PFSK-1 (cell line): ENCODE data around the gene UGT8.

Experiments
- POLR2AphosphoS5 ChIP-seq: IDR thresholded peaks from 2 replicates; pipeline ENCODE4 v1.6.1; 2012; ENCODE audit warnings: low read depth, mild to moderate bottlenecking, control low read depth, low read length, moderate library complexity
- TAF1 ChIP-seq: IDR thresholded peaks from 2 replicates; pipeline ENCODE4 v1.6.1; 2012; ENCODE audit warnings: low read length, control low read depth, borderline replicate concordance; ENCODE audit not compliant: insufficient read depth
- TF ChIP-seq, protein P1 (sequence below), 2 experiments: IDR thresholded peaks; 2 replicates each; pipeline versions ENCODE4 v1.6.1 to v1.8.0; 2011 to 2012; ENCODE audit warnings: low read depth in 2 of 2, low read length in 2 of 2, control low read depth in 1 of 2, inconsistent platforms in 1 of 2, mild to moderate bottlenecking in 1 of 2, moderate library complexity in 1 of 2; ENCODE audit not compliant: insufficient read depth in 1 of 2

GRCh38 chr4:114562176-114562904 is 36.3 kb upstream of the UGT8 start:
- TF ChIP-seq, protein P1, sequence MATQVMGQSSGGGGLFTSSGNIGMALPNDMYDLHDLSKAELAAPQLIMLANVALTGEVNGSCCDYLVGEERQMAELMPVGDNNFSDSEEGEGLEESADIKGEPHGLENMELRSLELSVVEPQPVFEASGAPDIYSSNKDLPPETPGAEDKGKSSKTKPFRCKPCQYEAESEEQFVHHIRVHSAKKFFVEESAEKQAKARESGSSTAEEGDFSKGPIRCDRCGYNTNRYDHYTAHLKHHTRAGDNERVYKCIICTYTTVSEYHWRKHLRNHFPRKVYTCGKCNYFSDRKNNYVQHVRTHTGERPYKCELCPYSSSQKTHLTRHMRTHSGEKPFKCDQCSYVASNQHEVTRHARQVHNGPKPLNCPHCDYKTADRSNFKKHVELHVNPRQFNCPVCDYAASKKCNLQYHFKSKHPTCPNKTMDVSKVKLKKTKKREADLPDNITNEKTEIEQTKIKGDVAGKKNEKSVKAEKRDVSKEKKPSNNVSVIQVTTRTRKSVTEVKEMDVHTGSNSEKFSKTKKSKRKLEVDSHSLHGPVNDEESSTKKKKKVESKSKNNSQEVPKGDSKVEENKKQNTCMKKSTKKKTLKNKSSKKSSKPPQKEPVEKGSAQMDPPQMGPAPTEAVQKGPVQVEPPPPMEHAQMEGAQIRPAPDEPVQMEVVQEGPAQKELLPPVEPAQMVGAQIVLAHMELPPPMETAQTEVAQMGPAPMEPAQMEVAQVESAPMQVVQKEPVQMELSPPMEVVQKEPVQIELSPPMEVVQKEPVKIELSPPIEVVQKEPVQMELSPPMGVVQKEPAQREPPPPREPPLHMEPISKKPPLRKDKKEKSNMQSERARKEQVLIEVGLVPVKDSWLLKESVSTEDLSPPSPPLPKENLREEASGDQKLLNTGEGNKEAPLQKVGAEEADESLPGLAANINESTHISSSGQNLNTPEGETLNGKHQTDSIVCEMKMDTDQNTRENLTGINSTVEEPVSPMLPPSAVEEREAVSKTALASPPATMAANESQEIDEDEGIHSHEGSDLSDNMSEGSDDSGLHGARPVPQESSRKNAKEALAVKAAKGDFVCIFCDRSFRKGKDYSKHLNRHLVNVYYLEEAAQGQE (IDR thresholded peaks at IDR 0.05; ENCODE audit: insufficient read depth in 1 of 2, low read depth in 2 of 2, low read length in 2 of 2) = no peak
- no peak for TF ChIP-seq POLR2AphosphoS5
- no peak for TF ChIP-seq TAF1
